Upper lobe of right lung (tissue), 1 donor: ENCODE measurements around the gene KRT76. TPM values are rescaled to one million over a fixed set of nuclear protein-coding genes. Genes with fewer than 3 reads are reported as not detected.

Experiments
- ATAC-seq: fragments of 200-7000 bp; cut with Tn5 transposase; one replicate; pipeline ENCODE4 v1.9.1; 2020; ENCODE audit warnings: mild to moderate bottlenecking, moderate library complexity
- DNase-seq: peaks from one replicate; pipeline ENCODE4 v3.0.0-alpha.2; 2020
- H3K27ac ChIP-seq: fragments of 200-600 bp; one replicate; pipeline ENCODE4 v1.8.0; 2022
- H3K27me3 ChIP-seq: fragments of 200-600 bp; one replicate; pipeline ENCODE4 v1.8.0; 2022; ENCODE audit warnings: mild to moderate bottlenecking
- H3K36me3 ChIP-seq: fragments of 200-600 bp; one replicate; pipeline ENCODE4 v1.8.0; 2022
- H3K4me1 ChIP-seq: fragments of 200-600 bp; one replicate; pipeline ENCODE4 v1.8.0; 2022
- H3K4me3 ChIP-seq: fragments of 200-600 bp; one replicate; pipeline ENCODE4 v1.8.0; 2022; ENCODE audit warnings: mild to moderate bottlenecking
- H3K9me3 ChIP-seq: fragments of 200-600 bp; one replicate; pipeline ENCODE4 v1.8.0; 2022
- intact Hi-C: fragments of 100-400 bp; cut with DNase I; formaldehyde crosslinking; loops from one replicate; pipeline ENCODE4 v1.11.0; 2022
- total RNA-seq: library from RNA; stranded (reverse); fragmentation: NEBNext Ultra II Directional; extraction: Animal tissue kit (Norgen Biotek cat#: 25700); gene quantifications from one replicate; pipeline ENCODE4 v1.2.1, GENCODE V29; 2021
- TF ChIP-seq, protein P1 (sequence below): fragments of 200-600 bp; IDR thresholded peaks from one replicate; pipeline ENCODE4 v1.8.0; 2022; ENCODE audit warnings: antibody characterized with exemption
- donor health status: DM: no; HTN: yes; CAD: no; lungs with severe emphysema.

Gene KRT76
- total RNA-seq, 1 donor from 2014 or later: not detected

DNA sequence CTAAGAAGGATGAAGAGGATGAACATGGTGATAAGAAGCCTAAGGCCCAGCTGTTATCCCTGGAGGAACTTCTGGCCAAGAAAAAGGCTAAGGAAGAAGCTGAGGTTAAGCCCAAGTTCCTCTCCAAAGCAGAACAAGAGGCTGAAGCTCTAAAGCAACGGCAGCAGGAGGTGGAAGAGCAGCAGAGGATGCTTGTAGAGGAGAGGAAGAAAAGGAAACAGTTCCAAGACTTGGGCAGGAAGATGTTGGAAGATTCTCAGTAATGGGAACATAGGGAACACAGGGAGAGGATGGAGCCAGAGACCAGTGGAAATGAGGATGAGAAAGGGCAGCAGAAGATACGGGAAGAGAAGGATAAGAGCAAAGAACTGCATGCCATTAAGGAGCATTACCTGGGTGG, 46.4 kb downstream of the KRT76 start:
- Histone ChIP-seq H3K27ac (no peak overlapping the region), H3K36me3 (no peaks in the 10 kb centered on the region), H3K9me3 (no peaks in the 10 kb centered on the region), H3K4me1 (no peaks in the 10 kb centered on the region), H3K27me3 (peaks cover 18% of the 10 kb centered on the region), H3K4me3 (no peak overlapping the region)
- TF ChIP-seq, protein P1, sequence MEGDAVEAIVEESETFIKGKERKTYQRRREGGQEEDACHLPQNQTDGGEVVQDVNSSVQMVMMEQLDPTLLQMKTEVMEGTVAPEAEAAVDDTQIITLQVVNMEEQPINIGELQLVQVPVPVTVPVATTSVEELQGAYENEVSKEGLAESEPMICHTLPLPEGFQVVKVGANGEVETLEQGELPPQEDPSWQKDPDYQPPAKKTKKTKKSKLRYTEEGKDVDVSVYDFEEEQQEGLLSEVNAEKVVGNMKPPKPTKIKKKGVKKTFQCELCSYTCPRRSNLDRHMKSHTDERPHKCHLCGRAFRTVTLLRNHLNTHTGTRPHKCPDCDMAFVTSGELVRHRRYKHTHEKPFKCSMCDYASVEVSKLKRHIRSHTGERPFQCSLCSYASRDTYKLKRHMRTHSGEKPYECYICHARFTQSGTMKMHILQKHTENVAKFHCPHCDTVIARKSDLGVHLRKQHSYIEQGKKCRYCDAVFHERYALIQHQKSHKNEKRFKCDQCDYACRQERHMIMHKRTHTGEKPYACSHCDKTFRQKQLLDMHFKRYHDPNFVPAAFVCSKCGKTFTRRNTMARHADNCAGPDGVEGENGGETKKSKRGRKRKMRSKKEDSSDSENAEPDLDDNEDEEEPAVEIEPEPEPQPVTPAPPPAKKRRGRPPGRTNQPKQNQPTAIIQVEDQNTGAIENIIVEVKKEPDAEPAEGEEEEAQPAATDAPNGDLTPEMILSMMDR: no peak
- ATAC-seq (no peak), DNase-seq (no peak)
- intact Hi-C loops: no loop called here

DNA sequence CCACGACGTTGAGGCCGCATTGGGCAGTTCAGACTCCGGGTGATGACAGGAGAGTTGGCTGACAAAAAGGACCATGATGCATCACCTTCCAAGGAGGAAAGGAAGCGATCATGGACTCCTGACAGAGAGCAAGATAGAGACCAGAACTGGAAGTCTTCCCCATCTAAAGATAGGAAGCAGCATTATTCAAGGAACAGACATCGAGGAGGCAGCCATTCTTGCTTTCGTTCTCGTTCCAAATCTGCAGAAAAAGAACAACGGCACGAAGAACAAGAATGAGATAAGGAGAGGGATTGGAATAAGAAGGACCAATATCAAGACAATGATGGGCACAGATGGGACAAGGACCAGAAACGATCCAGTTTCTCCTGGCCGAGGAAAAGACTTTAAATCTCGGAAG, 46.8 kb downstream of the KRT76 start:
- DNase-seq: no peak
- TF ChIP-seq, protein P1: no peak

DNA sequence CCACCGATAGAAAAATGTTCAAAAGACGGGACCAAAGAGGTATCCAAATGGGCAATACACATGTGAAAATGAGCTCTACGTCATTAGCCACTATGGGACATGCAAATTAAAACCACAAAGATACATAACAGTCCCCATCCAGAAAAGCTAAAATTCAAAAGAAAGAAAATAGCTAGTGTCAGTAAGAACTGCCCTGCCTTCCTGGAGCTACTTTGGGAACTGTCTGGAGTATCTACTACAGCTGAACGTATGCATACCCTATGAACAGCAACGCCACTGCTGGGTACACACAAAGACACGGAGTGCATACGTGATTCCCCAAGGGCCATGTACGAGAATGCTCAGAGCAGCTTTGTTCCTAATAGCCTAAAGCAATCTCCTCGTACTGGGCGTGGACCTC, 48.0 kb downstream of the KRT76 start:
- Histone ChIP-seq H3K4me3 (no peak overlapping the region), H3K4me1 (no peaks in the 10 kb centered on the region), H3K27me3 (peaks cover 12% of the 10 kb centered on the region), H3K9me3 (no peaks in the 10 kb centered on the region), H3K36me3 (no peaks in the 10 kb centered on the region), H3K27ac (no peak overlapping the region)
- TF ChIP-seq, protein P1: no peak
- ATAC-seq (no peak), DNase-seq (no peak)
- intact Hi-C loops: no loop called here

More for the DNA sequence above, 46.8 kb downstream of the KRT76 start:
- Histone ChIP-seq H3K4me3 (no peak overlapping the region), H3K27ac (no peak overlapping the region), H3K4me1 (no peaks in the 10 kb centered on the region), H3K36me3 (no peaks in the 10 kb centered on the region), H3K27me3 (peaks cover 18% of the 10 kb centered on the region), H3K9me3 (no peaks in the 10 kb centered on the region)
- ATAC-seq: no peak
- intact Hi-C loops: no loop called here

DNA sequence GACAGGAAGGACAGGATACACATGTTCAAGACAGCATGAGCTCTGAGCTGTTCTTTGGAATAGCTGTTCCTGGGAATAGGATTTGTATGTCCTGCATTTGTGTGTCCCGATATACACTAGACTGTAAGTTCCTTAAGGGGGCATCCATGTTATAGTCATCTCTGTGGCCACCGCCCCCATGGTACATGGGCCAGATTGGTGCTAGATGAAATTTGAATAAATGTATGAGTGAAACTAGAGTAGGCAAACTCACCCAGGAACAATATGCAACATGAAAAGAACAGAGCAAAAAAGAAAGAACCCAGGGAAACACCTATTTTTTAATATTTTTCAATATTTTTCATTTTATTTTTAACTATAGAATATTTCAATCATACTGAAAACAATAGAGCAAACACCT, 48.8 kb downstream of the KRT76 start:
- H3K4me1 ChIP-seq: no peaks in the 10 kb centered on the region
- no peaks in the 10 kb centered on the region for H3K9me3 ChIP-seq
- peaks cover 11% of the 10 kb centered on the region for H3K27me3 ChIP-seq
- no peak for DNase-seq
- no peak for ATAC-seq
- TF ChIP-seq, protein P1: no peak
- H3K4me3 ChIP-seq: no peak overlapping the region
- H3K36me3 ChIP-seq: no peaks in the 10 kb centered on the region
- intact Hi-C loops: no loop called here
- H3K27ac ChIP-seq: no peak overlapping the region

DNA sequence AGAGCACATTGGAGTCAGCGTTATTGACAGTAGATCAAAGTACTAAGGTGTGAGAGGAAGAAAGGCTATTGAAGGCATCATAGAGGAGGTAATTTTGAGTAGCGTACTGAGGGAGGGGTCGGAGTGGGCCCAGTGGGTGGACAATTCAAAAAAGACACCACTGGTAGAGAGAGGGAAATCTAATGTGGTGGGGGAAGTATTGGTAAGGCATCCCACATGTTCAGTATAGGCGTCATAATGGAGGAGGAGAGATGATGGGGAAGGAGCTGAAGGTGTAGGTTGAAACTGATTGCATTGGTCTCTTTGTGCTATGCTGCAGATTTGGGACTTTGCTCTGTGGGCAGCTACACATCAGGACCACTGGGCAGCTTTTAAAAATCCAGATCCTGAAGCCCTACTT, 50.1 kb downstream of the KRT76 start:
- no peaks in the 10 kb centered on the region for H3K36me3 ChIP-seq
- TF ChIP-seq, protein P1: no peak
- no peak overlapping the region for H3K4me3 ChIP-seq
- DNase-seq (no peak), ATAC-seq (no peak)
- peaks cover 11% of the 10 kb centered on the region for H3K27me3 ChIP-seq
- H3K27ac ChIP-seq: no peak overlapping the region
- no peaks in the 10 kb centered on the region for H3K4me1 ChIP-seq
- H3K9me3 ChIP-seq: no peaks in the 10 kb centered on the region
- intact Hi-C loops: no loop called here

DNA sequence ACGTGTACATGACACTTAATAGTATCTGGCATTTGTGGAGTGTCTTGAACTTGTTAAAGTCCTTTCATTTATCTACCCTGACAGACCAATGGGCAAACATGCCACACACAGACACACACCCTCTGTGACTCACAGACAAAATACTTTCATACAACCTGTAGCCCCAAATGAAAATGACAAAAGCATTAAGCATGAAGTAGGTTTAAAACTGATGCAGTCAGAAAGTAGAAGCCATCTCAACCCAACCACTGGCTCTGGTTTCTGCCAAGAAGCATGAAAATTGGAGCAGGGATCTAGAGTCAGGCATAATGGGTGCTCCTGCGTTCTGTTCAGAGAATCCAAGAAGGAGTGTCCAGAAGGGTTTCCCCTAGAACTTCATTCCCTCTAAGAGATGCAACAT, 50.7 kb downstream of the KRT76 start:
- DNase-seq: no peak
- ATAC-seq: no peak
- H3K9me3 ChIP-seq: no peaks in the 10 kb centered on the region
- intact Hi-C loops: no loop called here
- H3K27me3 ChIP-seq: peaks cover 11% of the 10 kb centered on the region
- H3K4me1 ChIP-seq: no peaks in the 10 kb centered on the region
- H3K36me3 ChIP-seq: no peaks in the 10 kb centered on the region
- TF ChIP-seq, protein P1: no peak
- H3K4me3 ChIP-seq: no peak overlapping the region
- no peak overlapping the region for H3K27ac ChIP-seq
